NCI-H446 (cell line): Measurements from ENCODE around the gene NRCAM.

Experiments
- DNase-seq, 2 experiments: peaks; one replicate each; lab custom pipeline; 2025; lab: John Stamatoyannopoulos, UW

NRCAM gene

GRCh38 chr7:108459922-108460551 is 3.8 kb upstream of the NRCAM start:
- DNase-seq = peak in 1 of 2 experiments; percentile 12

GRCh38 chr7:108457871-108458270 is 1.6 kb upstream of the NRCAM start:
- no peak for DNase-seq

- DNase-seq = no peak
Measured at GRCh38 chr7:108456845-108457540, 757 bp upstream of the NRCAM start.

GRCh38 chr7:108455551-108455997 is 662 bp downstream of the NRCAM start:
- DNase-seq = no peak

- peak; percentile 29 to 67 for DNase-seq
Measured at GRCh38 chr7:108454674-108455550, 1.3 kb downstream of the NRCAM start.

- no peak for DNase-seq
Measured at GRCh38 chr7:108454317-108454673, 1.9 kb downstream of the NRCAM start.

GRCh38 chr7:108453320-108453719 is 2.9 kb downstream of the NRCAM start:
- DNase-seq = no peak

- DNase-seq = peak in 1 of 2 experiments; percentile 14
Measured at GRCh38 chr7:108452707-108453106, 3.5 kb downstream of the NRCAM start.

GRCh38 chr7:108451296-108451848 is 4.9 kb downstream of the NRCAM start:
- no peak for DNase-seq

- no peak for DNase-seq
Measured at GRCh38 chr7:108450160-108450559, 6.1 kb downstream of the NRCAM start.

- DNase-seq = no peak
Measured at GRCh38 chr7:108449521-108449920, 6.7 kb downstream of the NRCAM start.

GRCh38 chr7:108448584-108449505 is 7.4 kb downstream of the NRCAM start:
- peak in 1 of 2 experiments; percentile 34 for DNase-seq

GRCh38 chr7:108442039-108442568 is 14.1 kb downstream of the NRCAM start:
- DNase-seq = peak in 1 of 2 experiments; percentile 55

GRCh38 chr7:108441392-108441955 is 14.8 kb downstream of the NRCAM start:
- DNase-seq = no peak

GRCh38 chr7:108440613-108441012 is 15.6 kb downstream of the NRCAM start:
- no peak for DNase-seq

GRCh38 chr7:108436906-108437305 is 19.3 kb downstream of the NRCAM start:
- no peak for DNase-seq

- no peak for DNase-seq
Measured at GRCh38 chr7:108434010-108434409, 22.2 kb downstream of the NRCAM start.

- no peak for DNase-seq
Measured at GRCh38 chr7:108431099-108431498, 25.1 kb downstream of the NRCAM start.

GRCh38 chr7:108430664-108431063 is 25.6 kb downstream of the NRCAM start:
- no peak for DNase-seq

GRCh38 chr7:108427766-108428165 is 28.5 kb downstream of the NRCAM start:
- DNase-seq = no peak
